ENCODE data around the gene R3HDM4. TPM values are rescaled to one million over a fixed set of nuclear protein-coding genes. Genes with fewer than 3 reads are reported as not detected.

Gene R3HDM4
- total RNA-seq, 2 experiments from 2014 or later = 108 to 113 TPM

GRCh38 chr19:941292-942132 is 28.5 kb upstream of the R3HDM4 start:
- POLR2A ChIA-PET = interaction anchor here (1.5 kb wide), 1 partner anchor 42 kb away, joined by 3 read pairs; the partner anchor contains the start of gene WDR18
- peaks cover 25% of the 10 kb centered on the region for H3K36me3 Mint-ChIP-seq
- H3K4me3 Mint-ChIP-seq = peak overlapping the region; percentile 60
- DNase-seq = no peak
- no peaks in the 10 kb centered on the region for H3K9me3 Mint-ChIP-seq
- H3K4me1 Mint-ChIP-seq = peaks cover 23% of the 10 kb centered on the region
- no peak for ATAC-seq (ENCODE audit: low read depth)
- H3K27ac Mint-ChIP-seq = no peak overlapping the region
- peaks cover 17% of the 10 kb centered on the region for H3K27me3 Mint-ChIP-seq

GRCh38 chr19:940591-941291 is 27.7 kb upstream of the R3HDM4 start:
- DNase-seq (peak; percentile 64), ATAC-seq (ENCODE audit: low read depth) (peak; percentile 31)
- H3K36me3 Mint-ChIP-seq = peaks cover 25% of the 10 kb centered on the region
- peak overlapping the region; percentile 61 for H3K4me3 Mint-ChIP-seq
- no peaks in the 10 kb centered on the region for H3K9me3 Mint-ChIP-seq
- peaks cover 23% of the 10 kb centered on the region for H3K4me1 Mint-ChIP-seq
- POLR2A ChIA-PET = interaction anchor here (1.5 kb wide), 1 partner anchor 43 kb away, joined by 3 read pairs; the partner anchor contains the start of gene WDR18
- peak overlapping the region; percentile 42 for H3K27ac Mint-ChIP-seq
- peaks cover 17% of the 10 kb centered on the region for H3K27me3 Mint-ChIP-seq

- POLR2A ChIA-PET = no interaction called here
Observed at GRCh38 chr19:939922-940321, 26.9 kb upstream of the R3HDM4 start.

GRCh38 chr19:939439-939838 is 26.4 kb upstream of the R3HDM4 start:
- H3K4me3 Mint-ChIP-seq = no peak overlapping the region
- H3K4me1 Mint-ChIP-seq = peaks cover 23% of the 10 kb centered on the region
- POLR2A ChIA-PET = interaction anchor here (1.1 kb wide), 1 partner anchor 143 kb away, joined by 3 read pairs; no protein-coding TSS in a partner anchor
- H3K36me3 Mint-ChIP-seq = peaks cover 25% of the 10 kb centered on the region
- DNase-seq = no peak
- peaks cover 20% of the 10 kb centered on the region for H3K27me3 Mint-ChIP-seq
- no peak for ATAC-seq (ENCODE audit: low read depth)
- H3K9me3 Mint-ChIP-seq = no peaks in the 10 kb centered on the region
- H3K27ac Mint-ChIP-seq = no peak overlapping the region

More at GRCh38 chr19:939922-940321, 26.9 kb upstream of the R3HDM4 start:
- Mint-ChIP-seq H3K9me3 (no peaks in the 10 kb centered on the region), H3K4me3 (peak overlapping the region; percentile 61), H3K4me1 (peaks cover 23% of the 10 kb centered on the region), H3K27ac (no peak overlapping the region), H3K36me3 (peaks cover 25% of the 10 kb centered on the region), H3K27me3 (peaks cover 20% of the 10 kb centered on the region)
- no peak for DNase-seq
- ATAC-seq (ENCODE audit: low read depth) = no peak

GRCh38 chr19:938233-938923 is 25.4 kb upstream of the R3HDM4 start:
- Mint-ChIP-seq H3K4me1 (peaks cover 23% of the 10 kb centered on the region), H3K4me3 (no peak overlapping the region)

GRCh38 chr19:937259-937694 is 24.3 kb upstream of the R3HDM4 start:
- POLR2A ChIA-PET = interaction anchor here (0.7 to 1.4 kb wide), 3 partner anchors 10 to 193 kb away, joined by 3 to 6 read pairs (median 3); no protein-coding TSS in a partner anchor
- peak overlapping the region; percentile 73 for H3K4me3 Mint-ChIP-seq
- DNase-seq = peak; percentile 68
- no peaks in the 10 kb centered on the region for H3K9me3 Mint-ChIP-seq
- peaks cover 20% of the 10 kb centered on the region for H3K27me3 Mint-ChIP-seq
- H3K27ac Mint-ChIP-seq = peak overlapping the region; percentile 68
- H3K4me1 Mint-ChIP-seq = peaks cover 28% of the 10 kb centered on the region
- ATAC-seq (ENCODE audit: low read depth) = peak; percentile 63
- H3K36me3 Mint-ChIP-seq = peaks cover 25% of the 10 kb centered on the region

More at GRCh38 chr19:938233-938923, 25.4 kb upstream of the R3HDM4 start:
- Mint-ChIP-seq H3K9me3 (no peaks in the 10 kb centered on the region), H3K27me3 (peaks cover 20% of the 10 kb centered on the region), H3K27ac (no peak overlapping the region), H3K36me3 (peaks cover 25% of the 10 kb centered on the region)
- POLR2A ChIA-PET = interaction anchor here (1.0 to 1.4 kb wide), 3 partner anchors 13 to 192 kb away, joined by 3 to 6 read pairs (median 3); no protein-coding TSS in a partner anchor
- ATAC-seq (ENCODE audit: low read depth) (no peak), DNase-seq (no peak)

- no peak overlapping the region for H3K27ac Mint-ChIP-seq
- H3K9me3 Mint-ChIP-seq = no peaks in the 10 kb centered on the region
- H3K36me3 Mint-ChIP-seq = peaks cover 21% of the 10 kb centered on the region
- POLR2A ChIA-PET = no interaction called here
- no peak for ATAC-seq (ENCODE audit: low read depth)
- DNase-seq = no peak
- H3K4me3 Mint-ChIP-seq = no peak overlapping the region
- H3K27me3 Mint-ChIP-seq = peaks cover 14% of the 10 kb centered on the region
- H3K4me1 Mint-ChIP-seq = peaks cover 26% of the 10 kb centered on the region
Observed at GRCh38 chr19:936175-936546, 23.1 kb upstream of the R3HDM4 start.

- H3K36me3 Mint-ChIP-seq = peaks cover 25% of the 10 kb centered on the region
- DNase-seq (no peak), ATAC-seq (ENCODE audit: low read depth) (no peak)
- H3K27ac Mint-ChIP-seq = no peak overlapping the region
- POLR2A ChIA-PET = no interaction called here
- H3K4me1 Mint-ChIP-seq = peaks cover 21% of the 10 kb centered on the region
- peaks cover 10% of the 10 kb centered on the region for H3K27me3 Mint-ChIP-seq
- H3K4me3 Mint-ChIP-seq = no peak overlapping the region
- no peaks in the 10 kb centered on the region for H3K9me3 Mint-ChIP-seq
Observed at GRCh38 chr19:934865-935479, 22.0 kb upstream of the R3HDM4 start.

GRCh38 chr19:934197-934840 is 21.3 kb upstream of the R3HDM4 start:
- Mint-ChIP-seq H3K27me3 (peaks cover 5% of the 10 kb centered on the region), H3K4me3 (no peak overlapping the region), H3K27ac (no peak overlapping the region), H3K9me3 (no peaks in the 10 kb centered on the region), H3K4me1 (peaks cover 21% of the 10 kb centered on the region), H3K36me3 (peaks cover 22% of the 10 kb centered on the region)
- POLR2A ChIA-PET = no interaction called here
- DNase-seq (no peak), ATAC-seq (ENCODE audit: low read depth) (no peak)

- Mint-ChIP-seq H3K4me1 (peaks cover 21% of the 10 kb centered on the region), H3K4me3 (no peak overlapping the region), H3K27ac (no peak overlapping the region), H3K9me3 (no peaks in the 10 kb centered on the region), H3K36me3 (peaks cover 20% of the 10 kb centered on the region), H3K27me3 (peaks cover 2% of the 10 kb centered on the region)
- ATAC-seq (ENCODE audit: low read depth) (no peak), DNase-seq (no peak)
- POLR2A ChIA-PET = interaction anchor here (0.8 kb wide), 1 partner anchor 50 kb away, joined by 3 read pairs; no protein-coding TSS in a partner anchor
Observed at GRCh38 chr19:933553-933882, 20.5 kb upstream of the R3HDM4 start.

GRCh38 chr19:932648-933552 is 19.9 kb upstream of the R3HDM4 start:
- ATAC-seq (ENCODE audit: low read depth) = peak; percentile 72
- POLR2A ChIA-PET = interaction anchor here (0.8 kb wide), 1 partner anchor 51 kb away, joined by 3 read pairs; no protein-coding TSS in a partner anchor
- Mint-ChIP-seq H3K36me3 (peaks cover 20% of the 10 kb centered on the region), H3K27ac (peak overlapping the region; percentile 65), H3K4me1 (peaks cover 17% of the 10 kb centered on the region), H3K27me3 (peaks cover 2% of the 10 kb centered on the region), H3K4me3 (peak overlapping the region; percentile 76), H3K9me3 (no peaks in the 10 kb centered on the region)
- peak; percentile 67 for DNase-seq

Measured in activated naive CD8-positive, alpha-beta T cell treated with anti-CD3 and anti-CD28 coated beads, Interleukin-2, amount 10 ng/mL, durations not matched to agents 7 days and 5 days (primary cell).